ENCODE data around the gene SRI. TPM values are rescaled to one million over a fixed set of nuclear protein-coding genes. Genes with fewer than 3 reads are reported as not detected.
"Not testable (repeated sequence)": the region's sequence is repeated elsewhere in the genome, so short reads cannot be mapped to it uniquely, and the experiment has no call there.

The SRI gene
- total RNA-seq (ENCODE audit: unreplicated experiment), result 179 TPM
- long read RNA-seq, transcript SRI-201 (8 exons, 2,010 nt), result major isoform, 208 of 224 reads
- long read RNA-seq, partial matches to known transcripts, result 4 of 224 reads
- long read RNA-seq, other reads (novel, unspliced or antisense), result 11 of 224 reads

- TF ChIP-seq CTCF (IDR thresholded peaks at IDR 0.05; ENCODE audit: partially characterized antibody, unreplicated experiment), result peak; percentile 100
- H3K4me1 Mint-ChIP-seq (ENCODE audit: low read depth, unreplicated experiment), result peaks cover 8% of the 10 kb centered on the region
- H3K36me3 Mint-ChIP-seq (ENCODE audit: unreplicated experiment), result no peaks in the 10 kb centered on the region
- peak; percentile 95 for DNase-seq
- no peaks in the 10 kb centered on the region for H3K27me3 Mint-ChIP-seq (ENCODE audit: unreplicated experiment)
- peak within 1 kb of the TSS; percentile 94 for H3K4me3 Mint-ChIP-seq (ENCODE audit: unreplicated experiment)
- H3K9me3 Mint-ChIP-seq (ENCODE audit: unreplicated experiment), result peaks cover 3% of the 10 kb centered on the region
- peak within 1 kb of the TSS; percentile 99 for H3K27ac Mint-ChIP-seq (ENCODE audit: unreplicated experiment)
Observed at GRCh38 chr7:88219781-88220747, at the start of gene SRI. Gene SRI (minus strand): TSS chr7:88220038. CDS start chr7:88220026, 12 bp downstream.

DNA sequence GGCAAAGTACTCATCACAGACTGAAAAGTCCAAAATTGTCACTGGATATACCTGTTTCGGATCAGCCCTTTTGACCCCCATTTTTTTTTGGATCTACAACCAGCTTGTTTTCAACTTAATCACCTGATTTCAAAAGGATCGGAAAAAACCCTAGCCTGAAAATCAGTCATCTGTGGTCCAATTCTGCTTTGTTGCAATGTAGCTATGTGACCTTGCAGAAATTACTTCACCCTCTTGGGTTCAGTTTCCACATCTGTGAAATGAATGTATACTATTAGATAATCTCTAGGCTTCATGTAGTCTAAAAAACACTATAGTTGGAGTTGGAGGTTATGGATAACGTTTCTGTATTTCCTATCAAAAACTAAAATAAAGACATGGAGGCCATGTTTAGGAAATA lies 49.7 kb upstream of the SRI start:
- no peak for DNase-seq
- H3K4me1 Mint-ChIP-seq (ENCODE audit: low read depth, unreplicated experiment), result no peaks in the 10 kb centered on the region
- peaks cover 4% of the 10 kb centered on the region for H3K9me3 Mint-ChIP-seq (ENCODE audit: unreplicated experiment)
- H3K27ac Mint-ChIP-seq (ENCODE audit: unreplicated experiment), result no peak overlapping the region
- peaks cover 13% of the 10 kb centered on the region for H3K36me3 Mint-ChIP-seq (ENCODE audit: unreplicated experiment)
- H3K4me3 Mint-ChIP-seq (ENCODE audit: unreplicated experiment), result no peak overlapping the region
- TF ChIP-seq CTCF (IDR thresholded peaks at IDR 0.05; ENCODE audit: partially characterized antibody, unreplicated experiment), result no peak
- H3K27me3 Mint-ChIP-seq (ENCODE audit: unreplicated experiment), result no peaks in the 10 kb centered on the region

DNA sequence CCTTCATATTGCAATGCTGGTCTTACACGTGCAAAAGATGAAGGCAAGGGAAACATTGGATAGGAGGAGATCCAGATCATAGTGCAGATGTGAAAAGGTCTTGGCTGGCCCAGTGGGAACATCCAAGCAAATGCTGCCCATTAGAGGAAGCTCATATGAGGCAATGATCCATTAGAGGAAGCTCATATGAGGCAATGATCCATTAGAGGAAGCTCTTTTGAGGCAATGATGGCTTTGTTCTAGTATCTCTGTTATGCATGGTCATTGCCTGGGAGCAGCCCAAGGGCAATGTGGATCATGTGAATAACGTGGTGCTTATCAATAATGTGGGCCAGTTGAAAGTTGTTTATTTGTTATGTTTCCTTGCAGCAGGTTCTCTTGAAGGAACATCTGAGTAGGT lies 49.0 kb upstream of the SRI start:
- no peak overlapping the region for H3K27ac Mint-ChIP-seq (ENCODE audit: unreplicated experiment)
- H3K4me3 Mint-ChIP-seq (ENCODE audit: unreplicated experiment), result no peak overlapping the region
- H3K4me1 Mint-ChIP-seq (ENCODE audit: low read depth, unreplicated experiment), result no peaks in the 10 kb centered on the region
- H3K36me3 Mint-ChIP-seq (ENCODE audit: unreplicated experiment), result peaks cover 14% of the 10 kb centered on the region
- no peak for TF ChIP-seq CTCF (IDR thresholded peaks at IDR 0.05; ENCODE audit: partially characterized antibody, unreplicated experiment)
- DNase-seq, result no peak
- no peaks in the 10 kb centered on the region for H3K27me3 Mint-ChIP-seq (ENCODE audit: unreplicated experiment)
- H3K9me3 Mint-ChIP-seq (ENCODE audit: unreplicated experiment), result peaks cover 4% of the 10 kb centered on the region

DNA sequence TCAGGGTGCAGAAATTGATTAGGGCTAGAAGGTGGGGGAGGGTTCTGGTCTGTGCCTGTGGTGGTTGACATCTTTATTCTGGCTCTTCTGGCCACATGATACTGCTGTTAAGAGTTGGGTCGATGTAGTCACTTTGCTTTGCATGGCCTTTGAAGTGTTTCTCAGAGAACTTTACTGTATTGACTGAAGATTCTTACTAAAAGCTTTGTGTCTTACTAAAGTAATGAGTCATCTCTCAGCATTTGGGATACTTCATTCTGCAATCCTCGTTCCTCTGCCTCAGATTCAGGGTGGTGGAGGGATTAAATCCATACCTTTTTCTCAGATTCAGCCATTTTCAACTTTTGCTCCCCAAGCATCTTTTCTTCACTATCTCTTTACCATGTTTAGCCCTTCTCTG lies 48.2 kb upstream of the SRI start:
- peaks cover 4% of the 10 kb centered on the region for H3K9me3 Mint-ChIP-seq (ENCODE audit: unreplicated experiment)
- DNase-seq, result no peak
- no peak for TF ChIP-seq CTCF (IDR thresholded peaks at IDR 0.05; ENCODE audit: partially characterized antibody, unreplicated experiment)
- no peaks in the 10 kb centered on the region for H3K27me3 Mint-ChIP-seq (ENCODE audit: unreplicated experiment)
- H3K27ac Mint-ChIP-seq (ENCODE audit: unreplicated experiment), result no peak overlapping the region
- no peak overlapping the region for H3K4me3 Mint-ChIP-seq (ENCODE audit: unreplicated experiment)
- H3K4me1 Mint-ChIP-seq (ENCODE audit: low read depth, unreplicated experiment), result no peaks in the 10 kb centered on the region
- peaks cover 14% of the 10 kb centered on the region for H3K36me3 Mint-ChIP-seq (ENCODE audit: unreplicated experiment)

- Mint-ChIP-seq H3K4me3 (ENCODE audit: unreplicated experiment) (no peak overlapping the region), H3K27me3 (ENCODE audit: unreplicated experiment) (no peaks in the 10 kb centered on the region), H3K4me1 (ENCODE audit: low read depth, unreplicated experiment) (no peaks in the 10 kb centered on the region), H3K9me3 (ENCODE audit: unreplicated experiment) (peaks cover 4% of the 10 kb centered on the region), H3K27ac (ENCODE audit: unreplicated experiment) (peak overlapping the region; percentile 13), H3K36me3 (ENCODE audit: unreplicated experiment) (peaks cover 14% of the 10 kb centered on the region)
- no peak for DNase-seq
- TF ChIP-seq CTCF (IDR thresholded peaks at IDR 0.05; ENCODE audit: partially characterized antibody, unreplicated experiment), result no peak
Observed at GRCh38 chr7:88267421-88267820, 47.6 kb upstream of the SRI start.

DNA sequence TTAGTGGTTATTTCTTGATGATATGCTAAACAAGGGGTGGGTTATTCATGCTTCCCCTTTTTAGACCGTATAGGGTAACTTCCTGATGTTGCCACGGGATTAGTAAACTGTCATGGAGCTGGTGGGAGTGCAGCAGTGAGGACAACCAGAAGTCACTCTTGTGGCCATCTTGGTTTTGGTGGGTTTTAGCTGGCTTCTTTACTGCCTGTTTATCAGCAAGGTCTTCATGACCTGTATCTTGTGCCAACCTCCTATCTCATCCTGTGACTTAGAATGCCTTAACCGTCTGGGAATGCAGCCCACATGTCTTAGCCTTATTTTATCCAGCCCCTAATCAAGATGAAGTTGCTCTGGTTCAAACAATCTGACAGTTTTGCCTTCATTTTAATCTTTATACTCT lies 45.1 kb upstream of the SRI start:
- not testable (repeated sequence) for H3K4me1 Mint-ChIP-seq (ENCODE audit: low read depth, unreplicated experiment); DNase-seq

More for the DNA sequence above, 45.1 kb upstream of the SRI start:
- H3K27me3 Mint-ChIP-seq (ENCODE audit: unreplicated experiment); H3K9me3 Mint-ChIP-seq (ENCODE audit: unreplicated experiment); H3K27ac Mint-ChIP-seq (ENCODE audit: unreplicated experiment); H3K4me3 Mint-ChIP-seq (ENCODE audit: unreplicated experiment): not testable (repeated sequence)
- peaks cover 14% of the 10 kb centered on the region for H3K36me3 Mint-ChIP-seq (ENCODE audit: unreplicated experiment)
